Glomerular endothelial cell (primary cell): ENCODE data around the gene SYTL3. TPM values are rescaled to one million over a fixed set of nuclear protein-coding genes. Genes with fewer than 3 reads are reported as not detected.
"Not testable (repeated sequence)": the region's sequence is repeated elsewhere in the genome, so short reads cannot be mapped to it uniquely, and the experiment has no call there.

Source experiments
- DNase-seq: peaks from one replicate; pipeline ENCODE4 v3.0.0-alpha.2; 2011; ENCODE audit warnings: low read depth, low spot score; ENCODE audit errors: extremely low read depth
- total RNA-seq: library from RNA; depleted of rRNA; stranded (reverse); fragments of >200 nt; gene quantifications from 2 replicates; pipeline ENCODE4 v1.2.3, GENCODE V29; 2015

Gene SYTL3
- 2.2 and 4.4 TPM in 2 replicates for total RNA-seq

- DNase-seq, result no peak
These were observed at the start of gene SYTL3 for GRCh38 chr6:158649289-158650143. Gene SYTL3 (plus strand): TSS chr6:158650054. CDS start chr6:158663269, 13,215 bp downstream.

GRCh38 chr6:158603261-158604047, 46.4 kb upstream of the SYTL3 start:
- no peak for DNase-seq

GRCh38 chr6:158604048-158604406, 45.8 kb upstream of the SYTL3 start:
- DNase-seq, result no peak

GRCh38 chr6:158605266-158605878, 44.5 kb upstream of the SYTL3 start:
- peak; percentile 47 for DNase-seq

- DNase-seq, result not testable (repeated sequence)
These were observed 43.8 kb upstream of the SYTL3 start for GRCh38 chr6:158606011-158606410.

GRCh38 chr6:158606935-158607334, 42.9 kb upstream of the SYTL3 start:
- DNase-seq, result no peak

- no peak for DNase-seq
These were observed 42.3 kb upstream of the SYTL3 start for GRCh38 chr6:158607411-158608170.

GRCh38 chr6:158608221-158608620, 41.6 kb upstream of the SYTL3 start:
- no peak for DNase-seq

GRCh38 chr6:158609455-158610155, 40.2 kb upstream of the SYTL3 start:
- DNase-seq, result no peak

- DNase-seq, result no peak
These were observed 39.4 kb upstream of the SYTL3 start for GRCh38 chr6:158610319-158610968.

- DNase-seq, result no peak
These were observed 38.8 kb upstream of the SYTL3 start for GRCh38 chr6:158611039-158611438.

- DNase-seq, result no peak
These were observed 38.1 kb upstream of the SYTL3 start for GRCh38 chr6:158611541-158612370.

GRCh38 chr6:158614606-158615005, 35.2 kb upstream of the SYTL3 start:
- not testable (repeated sequence) for DNase-seq

- not testable (repeated sequence) for DNase-seq
These were observed 31.6 kb upstream of the SYTL3 start for GRCh38 chr6:158618289-158618688.

- no peak for DNase-seq
These were observed 29.7 kb upstream of the SYTL3 start for GRCh38 chr6:158619922-158620801.

GRCh38 chr6:158620963-158621693, 28.7 kb upstream of the SYTL3 start:
- no peak for DNase-seq
